Stimulated activated naive CD8-positive, alpha-beta T cell treated with anti-CD3 and anti-CD28 coated beads, Interleukin-15, amount 100 ng/mL, for 72 hours (primary cell): ENCODE data around the gene HVCN1.

Experiments
- ATAC-seq: fragments of 150-1000 bp; cut with Tn5 transposase; 2 replicates; pipeline ENCODE4 v1.10.0; 2021; ENCODE audit warnings: mild to moderate bottlenecking, moderate library complexity
- DNase-seq, 2 donors: peaks; one replicate each; pipeline ENCODE4 v3.0.0; 2021 to 2022
- H3K27ac Mint-ChIP-seq, 2 donors: one replicate each; pipeline ENCODE4 v1.8.0; 2022; ENCODE audit warnings: mild to moderate bottlenecking in 2 of 2, mixed read lengths in 2 of 2, moderate library complexity in 2 of 2
- H3K27me3 Mint-ChIP-seq: one replicate; pipeline ENCODE4 v1.8.0; 2022; ENCODE audit warnings: mixed read lengths
- H3K4me1 Mint-ChIP-seq: one replicate; pipeline ENCODE4 v1.8.0; 2022; ENCODE audit warnings: mild to moderate bottlenecking, mixed read lengths
- H3K4me3 Mint-ChIP-seq, 2 donors: one replicate each; pipeline ENCODE4 v1.8.0; 2022; ENCODE audit warnings: mild to moderate bottlenecking in 2 of 2, mixed read lengths in 2 of 2, moderate library complexity in 1 of 2
- H3K9me3 Mint-ChIP-seq, 2 donors: one replicate each; pipeline ENCODE4 v1.8.0; 2022; ENCODE audit warnings: mixed read lengths in 2 of 2

The HVCN1 gene

DNA sequence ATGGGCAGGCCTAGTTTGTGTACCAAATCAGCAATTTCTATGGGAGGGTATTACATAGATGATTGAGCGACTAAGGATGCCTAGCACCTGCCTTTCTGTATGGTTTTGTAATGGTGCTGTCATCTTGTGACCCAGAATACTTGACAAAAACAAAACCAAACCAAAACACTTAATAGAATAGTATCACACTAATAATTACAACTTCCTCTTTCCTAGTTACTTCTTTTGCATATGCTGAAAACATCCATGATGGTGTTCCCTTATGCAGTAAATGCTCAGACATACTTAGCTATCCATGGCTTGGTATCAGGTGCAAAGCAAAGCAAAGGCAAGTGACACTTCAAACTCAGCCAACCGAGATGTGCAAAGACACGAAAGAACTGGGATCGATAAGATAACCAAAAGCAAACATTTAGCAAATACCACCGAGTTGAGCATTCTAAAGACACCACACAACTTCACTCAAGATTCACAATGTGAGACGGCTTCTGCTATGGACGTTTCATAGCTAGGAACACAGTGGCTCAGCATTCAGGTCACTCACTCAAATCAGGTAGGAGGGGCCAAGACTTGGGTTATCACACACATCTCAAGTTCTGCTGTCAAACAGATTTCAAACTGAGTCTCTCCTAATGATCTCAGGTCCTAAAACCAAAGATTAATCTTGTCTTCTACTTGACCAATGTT, 29.4 kb upstream of the HVCN1 start:
- Mint-ChIP-seq H3K4me3 (no peak overlapping the region), H3K4me1 (peaks cover 13% of the 10 kb centered on the region), H3K27ac (peak overlapping the region in 1 of 2 donors; percentile 27), H3K9me3 (no peaks in the 10 kb centered on the region), H3K27me3 (no peaks in the 10 kb centered on the region)
- ATAC-seq (no peak), DNase-seq (no peak)

DNA sequence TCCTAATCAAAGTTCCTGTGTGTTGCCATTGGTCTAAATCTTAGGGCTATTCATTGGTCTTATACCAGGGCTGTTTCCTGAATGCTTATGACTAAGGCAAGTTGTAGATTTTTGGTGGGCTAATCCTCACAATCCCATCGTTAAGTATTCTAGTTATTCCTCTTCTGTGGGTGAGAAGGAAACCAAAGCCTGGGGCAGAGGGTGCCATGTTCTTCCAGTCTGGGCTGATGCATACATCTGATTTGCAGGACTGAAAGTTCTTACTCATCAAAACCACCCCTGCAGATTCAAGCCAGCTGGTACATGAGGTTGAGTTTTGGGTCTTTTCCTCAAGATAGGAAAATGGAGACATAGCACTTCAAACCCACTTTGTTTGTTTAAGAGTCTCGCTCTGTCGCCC, 28.1 kb upstream of the HVCN1 start:
- no peaks in the 10 kb centered on the region for H3K27me3 Mint-ChIP-seq
- no peak overlapping the region for H3K4me3 Mint-ChIP-seq
- peak; percentile 50 for ATAC-seq
- no peak for DNase-seq
- H3K9me3 Mint-ChIP-seq = no peaks in the 10 kb centered on the region
- peaks cover 13% of the 10 kb centered on the region for H3K4me1 Mint-ChIP-seq
- no peak overlapping the region for H3K27ac Mint-ChIP-seq

DNA sequence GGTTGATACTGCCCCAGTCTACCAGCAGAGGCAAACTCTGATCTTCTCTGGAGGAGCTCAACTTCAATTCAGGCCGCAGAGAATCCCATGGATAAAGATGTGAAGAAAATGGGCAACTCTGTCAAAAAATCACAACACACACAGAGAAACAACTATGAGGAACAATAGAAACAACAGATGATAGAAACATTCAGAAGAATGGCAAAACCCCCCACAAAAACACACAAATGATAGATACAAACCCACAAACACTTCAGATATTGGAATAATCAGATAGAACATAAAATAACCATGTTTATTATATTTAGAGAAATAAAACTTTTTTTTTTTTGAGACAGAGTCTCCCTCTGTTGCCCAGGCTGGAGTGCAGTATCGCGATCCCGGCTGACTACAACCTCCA, 20.0 kb upstream of the HVCN1 start:
- H3K27ac Mint-ChIP-seq = no peak overlapping the region
- H3K27me3 Mint-ChIP-seq = no peaks in the 10 kb centered on the region
- no peaks in the 10 kb centered on the region for H3K4me1 Mint-ChIP-seq
- no peaks in the 10 kb centered on the region for H3K9me3 Mint-ChIP-seq
- DNase-seq = no peak
- no peak for ATAC-seq
- H3K4me3 Mint-ChIP-seq = no peak overlapping the region

DNA sequence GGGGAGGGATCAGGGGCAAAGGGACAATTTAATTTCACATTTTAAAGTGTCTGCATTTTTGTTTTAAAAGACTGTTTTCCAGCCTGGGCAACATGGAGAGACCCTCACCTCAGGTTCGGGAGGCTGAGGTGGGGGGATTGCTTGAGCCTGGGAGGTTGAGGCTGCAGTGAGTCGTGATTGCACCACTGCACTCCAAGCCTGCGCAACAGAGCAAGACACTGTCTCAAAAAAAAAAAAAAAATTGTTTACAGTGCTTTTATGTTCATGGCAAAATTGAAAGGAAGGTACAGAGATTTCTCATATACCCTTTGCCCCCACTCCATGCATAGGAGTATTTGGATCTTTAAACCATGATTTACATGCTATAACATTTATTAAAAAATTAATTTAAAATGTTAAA, 16.4 kb upstream of the HVCN1 start:
- DNase-seq (no peak), ATAC-seq (no peak)
- Mint-ChIP-seq H3K4me1 (no peaks in the 10 kb centered on the region), H3K27me3 (no peaks in the 10 kb centered on the region), H3K9me3 (no peaks in the 10 kb centered on the region), H3K4me3 (no peak overlapping the region), H3K27ac (no peak overlapping the region)

DNA sequence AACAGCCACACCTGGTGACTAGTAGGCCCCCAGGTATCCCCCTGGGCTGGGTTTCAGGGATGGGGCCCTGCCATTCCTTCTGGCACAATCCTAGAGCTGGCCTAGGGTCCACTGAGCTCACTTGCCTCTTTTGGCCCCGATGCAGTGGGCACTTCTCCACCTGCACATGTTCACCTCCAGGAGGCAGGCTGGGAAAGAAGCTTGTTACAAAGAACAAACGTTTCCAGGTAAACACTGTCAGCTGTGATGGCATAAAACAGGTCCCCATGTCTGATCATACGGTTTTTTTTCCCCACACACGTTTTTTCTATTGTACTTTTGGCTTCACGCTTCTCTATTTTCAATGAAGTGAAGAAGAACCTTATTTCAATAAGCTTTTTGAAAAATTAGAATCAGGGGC, 15.8 kb upstream of the HVCN1 start:
- Mint-ChIP-seq H3K9me3 (no peaks in the 10 kb centered on the region), H3K4me3 (no peak overlapping the region), H3K27me3 (no peaks in the 10 kb centered on the region), H3K27ac (no peak overlapping the region), H3K4me1 (no peaks in the 10 kb centered on the region)
- ATAC-seq (peak; percentile 55), DNase-seq (no peak)

DNA sequence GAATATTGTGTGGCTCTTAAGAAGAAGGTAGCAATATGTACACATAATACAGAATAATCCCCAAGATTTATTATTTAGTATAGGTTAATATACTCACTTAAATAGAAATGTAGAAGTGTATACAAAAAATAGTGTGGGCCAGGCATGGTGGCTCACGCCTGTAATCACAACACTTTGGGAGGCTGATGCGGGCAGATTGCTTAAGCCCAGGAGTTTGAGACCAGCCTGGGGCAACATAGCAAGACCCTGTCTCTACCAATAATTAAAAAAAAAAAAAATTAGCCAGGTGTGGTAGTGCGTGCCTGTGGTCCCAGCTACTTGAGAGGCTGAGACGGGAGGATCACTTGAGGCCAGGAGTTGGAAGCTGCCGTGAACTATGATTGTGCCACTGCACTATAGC, 15.3 kb upstream of the HVCN1 start:
- H3K4me3 Mint-ChIP-seq = no peak overlapping the region
- DNase-seq = no peak
- H3K9me3 Mint-ChIP-seq = no peaks in the 10 kb centered on the region
- ATAC-seq = no peak
- no peaks in the 10 kb centered on the region for H3K4me1 Mint-ChIP-seq
- H3K27me3 Mint-ChIP-seq = no peaks in the 10 kb centered on the region
- peak overlapping the region in 1 of 2 donors; percentile 47 for H3K27ac Mint-ChIP-seq

DNA sequence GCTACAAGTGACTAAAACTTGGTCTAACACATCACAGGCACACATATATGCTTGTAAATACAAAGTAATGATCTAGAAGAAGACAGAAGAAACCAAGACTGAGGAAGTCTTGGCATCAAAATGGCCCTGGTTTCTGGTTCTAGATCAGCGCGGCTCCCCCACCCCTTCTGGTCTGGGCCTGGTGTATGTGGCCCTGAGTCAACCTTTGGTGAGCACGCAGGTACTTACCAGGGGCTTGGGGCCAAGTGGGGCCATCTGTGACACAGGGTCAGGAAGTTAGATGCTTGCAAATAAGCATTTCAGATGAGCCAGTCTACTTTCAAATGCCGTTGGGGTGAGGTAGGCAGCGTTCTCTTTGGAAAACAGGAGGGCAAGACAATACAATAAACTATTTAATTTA, 13.2 kb upstream of the HVCN1 start:
- DNase-seq (no peak), ATAC-seq (no peak)
- no peaks in the 10 kb centered on the region for H3K27me3 Mint-ChIP-seq
- no peak overlapping the region for H3K27ac Mint-ChIP-seq
- peaks cover 18% of the 10 kb centered on the region for H3K4me1 Mint-ChIP-seq
- H3K9me3 Mint-ChIP-seq = no peaks in the 10 kb centered on the region
- no peak overlapping the region for H3K4me3 Mint-ChIP-seq

DNA sequence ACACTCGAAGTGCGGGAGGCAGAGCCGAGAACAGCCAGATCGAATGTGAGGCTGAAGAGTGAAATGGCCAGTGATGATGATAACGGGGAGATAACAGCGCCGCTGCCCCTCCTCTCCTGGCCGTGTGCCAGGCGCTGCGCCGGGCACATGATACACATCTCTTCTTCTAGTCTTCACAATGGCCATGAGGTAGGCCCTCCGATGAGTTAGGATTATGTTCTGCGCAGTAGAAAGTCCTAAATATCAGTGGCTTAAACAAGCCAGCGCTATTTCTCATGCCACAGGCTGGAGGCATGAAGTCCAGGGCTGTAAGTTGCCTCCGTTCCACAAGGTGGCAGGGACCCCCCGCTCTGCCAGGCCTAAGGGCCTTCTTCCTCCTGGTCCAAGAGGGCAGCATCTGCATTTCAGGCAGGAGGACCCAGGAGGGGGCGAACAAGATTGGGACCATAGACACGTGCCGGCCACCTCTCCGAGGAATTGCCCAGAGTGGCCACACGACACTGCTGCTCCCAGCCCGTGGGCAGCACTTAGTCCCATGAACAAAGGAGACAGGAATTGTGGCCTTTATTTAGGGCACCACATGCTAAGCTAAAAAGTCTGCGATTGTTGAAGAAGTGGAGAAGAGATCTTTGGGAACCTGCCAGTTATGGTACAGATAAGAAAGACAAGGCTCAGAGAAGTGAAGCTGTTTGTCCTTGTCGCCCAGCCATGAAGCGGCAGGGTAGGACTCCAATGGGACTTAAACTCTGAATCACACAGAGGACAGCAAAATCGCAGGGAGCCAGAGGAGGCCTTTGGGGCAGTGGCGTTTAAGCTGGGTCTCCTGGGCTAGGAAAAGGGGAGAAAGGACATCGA, 10.9 kb upstream of the HVCN1 start:
- Mint-ChIP-seq H3K4me3 (no peak overlapping the region), H3K9me3 (no peaks in the 10 kb centered on the region), H3K27ac (no peak overlapping the region), H3K27me3 (no peaks in the 10 kb centered on the region), H3K4me1 (peaks cover 32% of the 10 kb centered on the region)
- ATAC-seq (no peak), DNase-seq (no peak)

DNA sequence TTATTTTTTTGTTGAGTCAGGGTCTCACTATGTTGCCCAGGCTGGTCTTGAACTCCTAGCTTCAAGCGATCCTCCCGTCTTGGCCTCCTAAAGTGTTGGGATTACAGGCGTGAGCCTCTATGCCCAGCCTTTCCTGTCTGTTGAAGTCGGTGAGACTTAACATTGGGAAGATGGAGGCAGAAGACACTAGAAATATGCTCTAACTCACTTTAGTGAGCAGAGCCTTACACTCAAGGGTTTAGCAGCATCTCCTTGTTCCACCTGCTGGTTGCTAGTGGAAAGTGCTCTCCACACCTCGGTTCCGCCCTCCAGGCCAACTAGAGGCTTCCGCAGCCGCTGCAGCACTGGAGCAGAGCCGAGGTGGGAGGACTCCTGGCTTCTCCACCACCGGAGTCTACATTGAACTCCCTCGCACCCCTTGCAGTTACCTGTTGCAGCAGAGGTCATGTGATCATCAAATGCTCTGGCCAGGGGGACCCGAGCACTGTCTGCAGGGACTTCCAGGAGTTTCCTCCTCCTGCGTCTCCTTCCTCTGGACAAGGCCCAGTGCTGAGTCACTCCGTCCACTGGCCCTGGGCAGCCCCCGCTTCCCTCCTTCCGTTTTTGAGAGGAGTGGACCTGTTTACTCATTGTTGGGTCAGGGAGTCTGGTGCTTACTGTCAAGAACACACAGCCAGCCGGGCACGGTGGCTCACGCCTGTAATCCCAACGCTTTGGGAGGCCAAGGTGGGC, 9.4 kb upstream of the HVCN1 start:
- Mint-ChIP-seq H3K27ac (peak overlapping the region; percentile 98 to 99), H3K27me3 (no peaks in the 10 kb centered on the region), H3K4me1 (peaks cover 46% of the 10 kb centered on the region), H3K4me3 (peak overlapping the region in 1 of 2 donors; percentile 52), H3K9me3 (no peaks in the 10 kb centered on the region)
- ATAC-seq = peak; percentile 100
- peak; percentile 81 to 89 for DNase-seq

DNA sequence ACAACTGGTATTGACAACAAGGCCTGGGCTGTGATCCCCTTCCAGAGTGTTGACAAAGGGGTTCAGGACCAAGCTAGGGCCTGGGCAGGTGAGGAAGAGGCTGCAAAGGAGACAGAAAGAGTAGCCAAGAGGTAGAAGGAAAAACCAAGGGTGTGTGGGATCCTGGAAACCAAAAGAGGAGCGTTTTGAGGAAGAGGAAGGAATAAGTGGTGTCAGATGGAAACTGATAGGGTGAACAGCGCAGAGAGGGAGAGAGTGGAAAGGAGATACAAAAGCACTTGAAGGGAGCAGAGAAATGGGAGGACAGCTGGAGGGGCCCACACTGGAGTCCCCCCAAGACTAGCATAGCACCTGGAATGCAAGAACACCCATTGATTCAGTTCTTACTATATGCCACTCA, 8.3 kb upstream of the HVCN1 start:
- Mint-ChIP-seq H3K4me1 (peaks cover 53% of the 10 kb centered on the region), H3K9me3 (no peaks in the 10 kb centered on the region), H3K27ac (peak overlapping the region in 1 of 2 donors; percentile 93), H3K27me3 (no peaks in the 10 kb centered on the region), H3K4me3 (no peak overlapping the region)
- DNase-seq (no peak), ATAC-seq (no peak)

DNA sequence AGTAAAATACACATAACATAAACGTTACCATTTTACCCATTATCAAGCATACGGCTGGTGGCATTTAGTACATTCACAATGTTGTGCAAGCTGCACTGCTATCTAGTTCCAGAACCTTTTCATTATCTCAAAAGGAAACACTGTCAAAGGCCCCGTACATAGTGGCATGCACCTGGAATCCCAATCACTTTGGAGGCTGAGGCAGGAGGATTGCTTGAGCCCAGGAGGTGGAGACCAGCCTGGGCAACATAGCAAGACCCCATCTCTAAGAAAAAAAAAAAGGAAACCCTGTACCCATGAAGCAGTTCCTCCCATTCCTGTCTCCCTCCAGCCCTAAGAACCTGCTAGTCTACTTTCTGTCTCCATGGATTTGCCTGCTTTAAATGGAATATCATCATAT, 7.4 kb upstream of the HVCN1 start:
- H3K27me3 Mint-ChIP-seq = no peaks in the 10 kb centered on the region
- no peaks in the 10 kb centered on the region for H3K9me3 Mint-ChIP-seq
- ATAC-seq (no peak), DNase-seq (no peak)
- H3K4me3 Mint-ChIP-seq = no peak overlapping the region
- H3K4me1 Mint-ChIP-seq = peaks cover 62% of the 10 kb centered on the region
- peak overlapping the region in 1 of 2 donors; percentile 50 for H3K27ac Mint-ChIP-seq

DNA sequence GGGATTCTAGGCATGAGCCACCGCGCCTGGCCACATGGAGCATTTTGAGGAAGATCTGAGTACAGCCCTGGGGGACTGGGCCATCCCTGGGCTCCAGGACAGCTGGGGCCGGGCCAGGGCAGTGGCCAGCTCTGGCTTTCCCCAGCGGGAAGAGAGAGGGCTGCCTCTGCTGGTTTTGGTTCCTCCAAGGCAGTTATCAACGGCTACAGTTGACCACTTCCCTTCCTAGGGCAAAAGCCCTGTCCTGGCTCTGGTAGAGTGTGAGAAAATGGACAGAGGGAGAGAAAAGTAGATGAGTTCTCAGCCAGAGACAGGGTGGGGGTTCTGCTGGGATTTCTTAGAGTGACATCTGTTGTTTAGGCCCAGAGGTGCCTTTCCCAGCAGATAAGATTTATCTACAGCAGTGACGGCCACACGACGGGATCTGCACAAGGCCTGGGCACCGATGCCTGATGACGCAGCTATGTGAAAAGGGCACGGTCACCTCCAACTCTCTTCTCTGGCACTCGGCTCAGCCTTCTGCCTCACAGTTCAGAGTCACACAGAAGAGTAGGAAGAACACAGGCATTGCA, 5.5 kb upstream of the HVCN1 start:
- Mint-ChIP-seq H3K27me3 (no peaks in the 10 kb centered on the region), H3K27ac (no peak overlapping the region), H3K4me3 (no peak overlapping the region), H3K4me1 (peaks cover 76% of the 10 kb centered on the region), H3K9me3 (no peaks in the 10 kb centered on the region)
- ATAC-seq (no peak), DNase-seq (no peak)

DNA sequence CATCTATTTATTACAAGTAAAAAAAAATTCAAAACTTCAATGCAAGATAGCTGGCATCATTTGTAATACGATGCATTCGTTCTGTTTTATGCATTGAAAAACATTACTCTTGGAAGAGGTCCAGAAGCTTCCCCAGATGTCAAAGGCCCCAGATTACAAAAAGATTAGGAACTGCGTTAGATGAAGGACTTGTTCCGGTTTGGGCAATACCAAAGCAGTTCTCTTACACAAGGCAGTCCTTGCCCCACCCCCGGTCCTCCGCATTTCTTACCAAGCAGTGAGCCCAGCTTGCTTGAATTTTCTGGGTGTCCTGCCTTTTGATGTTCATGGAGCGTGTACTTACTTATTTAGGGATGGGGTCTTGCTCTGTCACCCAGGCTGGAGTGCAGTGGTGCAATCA, 4.8 kb upstream of the HVCN1 start:
- H3K4me3 Mint-ChIP-seq = no peak overlapping the region
- no peak overlapping the region for H3K27ac Mint-ChIP-seq
- no peaks in the 10 kb centered on the region for H3K9me3 Mint-ChIP-seq
- DNase-seq (no peak), ATAC-seq (no peak)
- peaks cover 78% of the 10 kb centered on the region for H3K4me1 Mint-ChIP-seq
- H3K27me3 Mint-ChIP-seq = no peaks in the 10 kb centered on the region

DNA sequence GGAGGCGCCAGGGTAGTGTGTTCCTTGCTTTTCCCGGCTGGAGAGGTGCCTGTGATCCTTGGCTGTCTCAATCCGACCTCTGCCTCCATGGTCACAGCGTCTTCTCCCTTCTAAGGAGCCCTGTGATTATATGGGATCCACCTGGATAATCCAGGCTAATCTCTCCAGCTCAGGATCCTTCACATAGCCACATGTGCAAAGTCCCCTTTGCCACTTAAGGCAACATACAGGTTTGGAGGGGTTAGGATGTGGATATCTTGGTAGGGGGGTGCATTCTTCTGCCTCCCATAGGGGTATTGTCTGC, 1.2 kb upstream of the HVCN1 start:
- Mint-ChIP-seq H3K4me1 (peaks cover 78% of the 10 kb centered on the region), H3K4me3 (peak overlapping the region; percentile 95 to 98), H3K9me3 (peaks cover 0 to 7% of the 10 kb centered on the region in 2 donors), H3K27me3 (no peaks in the 10 kb centered on the region), H3K27ac (peak overlapping the region; percentile 72 to 88)
- ATAC-seq (no peak), DNase-seq (no peak)

DNA sequence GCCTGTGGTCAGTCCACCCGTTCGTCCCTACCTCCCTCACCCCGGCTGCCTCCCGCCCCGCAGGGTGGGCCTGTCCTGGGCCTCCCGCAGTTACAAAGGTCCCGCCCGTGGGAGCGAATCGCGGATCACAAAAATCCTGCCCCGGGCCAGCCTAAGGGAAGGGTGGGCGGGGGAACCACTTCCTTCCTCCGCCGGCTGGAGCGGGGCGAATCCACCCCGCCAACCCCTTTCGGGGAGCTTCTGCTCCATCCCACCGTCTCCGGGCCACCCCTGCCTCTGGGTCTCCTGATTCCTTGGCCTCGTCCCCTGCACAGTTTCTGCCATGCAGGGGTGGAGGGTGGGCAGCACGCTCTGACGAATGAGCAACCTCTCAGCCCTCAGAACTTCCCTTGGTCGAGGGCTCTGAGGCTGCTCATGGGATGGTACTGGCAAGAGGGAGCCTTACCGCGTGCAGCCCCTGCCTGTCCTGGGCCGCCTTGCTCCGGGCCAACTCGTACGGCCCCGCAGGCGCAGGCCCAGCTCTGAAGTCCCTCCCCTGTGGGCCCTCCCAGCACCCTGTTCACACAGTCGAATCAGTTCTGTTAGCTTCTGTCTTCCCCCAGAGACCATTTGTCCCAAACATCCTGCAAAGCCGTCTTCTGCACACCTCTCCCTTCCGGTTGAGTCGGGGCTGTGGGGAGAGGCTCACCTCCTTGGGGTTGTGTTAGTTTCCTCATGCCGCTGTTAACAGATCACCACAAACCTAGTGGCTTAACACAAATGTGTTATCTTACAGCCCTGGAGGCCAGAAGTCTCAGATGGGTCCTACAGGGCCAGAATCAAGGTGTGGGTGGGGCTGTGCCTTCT, 589 bp upstream of the HVCN1 start:
- H3K27ac Mint-ChIP-seq = peak overlapping the region; percentile 88 to 97
- peaks cover 79% of the 10 kb centered on the region for H3K4me1 Mint-ChIP-seq
- DNase-seq (peak; percentile 69 to 74), ATAC-seq (peak; percentile 87)
- peak overlapping the region; percentile 95 to 98 for H3K4me3 Mint-ChIP-seq
- no peaks in the 10 kb centered on the region for H3K27me3 Mint-ChIP-seq
- peaks cover 0 to 7% of the 10 kb centered on the region in 2 donors for H3K9me3 Mint-ChIP-seq
